GM06990 (cell line): Measurements from ENCODE around the gene SEL1L.

ENCODE experiments used
- DNase-seq: peaks from one replicate; pipeline ENCODE4 v3.0.0-alpha.2; 2011; ENCODE audit not compliant: insufficient read length; ENCODE audit errors: extremely low read depth
- H3K27me3 ChIP-seq: replicated peaks from 2 replicates; pipeline ENCODE4 v1.6.0; 2011; ENCODE audit warnings: low read length; ENCODE audit not compliant: control insufficient read depth, insufficient read depth
- H3K36me3 ChIP-seq: 2 replicates; pipeline ENCODE4 v1.5.1; 2011; ENCODE audit warnings: low read length; ENCODE audit not compliant: control insufficient read depth, insufficient read depth
- H3K4me3 ChIP-seq: replicated peaks from 2 replicates; pipeline ENCODE4 v1.5.1; 2011; ENCODE audit warnings: low read depth, mild to moderate bottlenecking, control low read depth, low read length
- TF ChIP-seq, protein P1 (sequence below): IDR thresholded peaks from 2 replicates; pipeline ENCODE4 v1.5.1; 2011; ENCODE audit warnings: low read length, control low read depth, mild to moderate bottlenecking, inconsistent platforms; ENCODE audit not compliant: insufficient read depth, poor library complexity, severe bottlenecking

SEL1L gene

DNA sequence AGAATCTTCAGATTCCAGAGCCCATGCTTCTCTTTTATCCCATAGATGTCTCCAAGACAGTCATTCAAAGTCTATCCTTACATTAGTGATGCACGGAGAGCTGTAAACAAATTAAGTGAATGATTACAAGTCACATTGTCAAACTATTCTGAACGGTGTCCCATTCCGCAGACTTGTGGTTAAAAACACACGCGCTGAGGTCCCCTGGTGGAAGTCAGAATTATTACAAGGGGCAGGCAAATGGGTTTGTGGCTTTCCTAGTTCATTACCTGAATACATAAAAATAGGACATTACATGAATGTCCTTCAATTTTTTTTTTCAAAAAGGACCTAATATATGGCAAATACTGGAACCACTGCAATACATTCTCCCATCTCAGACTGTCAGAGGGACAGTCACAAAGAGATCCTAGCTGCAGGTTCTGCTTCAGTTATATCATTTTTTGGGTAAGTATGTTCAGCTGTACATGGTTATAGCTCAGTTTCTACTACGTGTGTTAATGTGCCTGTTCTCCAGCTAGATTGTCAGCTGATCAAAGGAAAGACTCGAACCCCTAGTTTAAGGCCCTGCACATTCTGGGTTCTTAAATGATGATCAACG is 80.4 kb downstream of the SEL1L start:
- DNase-seq, result no peak
- H3K4me3 ChIP-seq, result no peak overlapping the region
- H3K36me3 ChIP-seq, result no peaks in the 10 kb centered on the region
- no peaks in the 10 kb centered on the region for H3K27me3 ChIP-seq
- TF ChIP-seq, protein P1, sequence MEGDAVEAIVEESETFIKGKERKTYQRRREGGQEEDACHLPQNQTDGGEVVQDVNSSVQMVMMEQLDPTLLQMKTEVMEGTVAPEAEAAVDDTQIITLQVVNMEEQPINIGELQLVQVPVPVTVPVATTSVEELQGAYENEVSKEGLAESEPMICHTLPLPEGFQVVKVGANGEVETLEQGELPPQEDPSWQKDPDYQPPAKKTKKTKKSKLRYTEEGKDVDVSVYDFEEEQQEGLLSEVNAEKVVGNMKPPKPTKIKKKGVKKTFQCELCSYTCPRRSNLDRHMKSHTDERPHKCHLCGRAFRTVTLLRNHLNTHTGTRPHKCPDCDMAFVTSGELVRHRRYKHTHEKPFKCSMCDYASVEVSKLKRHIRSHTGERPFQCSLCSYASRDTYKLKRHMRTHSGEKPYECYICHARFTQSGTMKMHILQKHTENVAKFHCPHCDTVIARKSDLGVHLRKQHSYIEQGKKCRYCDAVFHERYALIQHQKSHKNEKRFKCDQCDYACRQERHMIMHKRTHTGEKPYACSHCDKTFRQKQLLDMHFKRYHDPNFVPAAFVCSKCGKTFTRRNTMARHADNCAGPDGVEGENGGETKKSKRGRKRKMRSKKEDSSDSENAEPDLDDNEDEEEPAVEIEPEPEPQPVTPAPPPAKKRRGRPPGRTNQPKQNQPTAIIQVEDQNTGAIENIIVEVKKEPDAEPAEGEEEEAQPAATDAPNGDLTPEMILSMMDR, result peak; percentile 82

DNA sequence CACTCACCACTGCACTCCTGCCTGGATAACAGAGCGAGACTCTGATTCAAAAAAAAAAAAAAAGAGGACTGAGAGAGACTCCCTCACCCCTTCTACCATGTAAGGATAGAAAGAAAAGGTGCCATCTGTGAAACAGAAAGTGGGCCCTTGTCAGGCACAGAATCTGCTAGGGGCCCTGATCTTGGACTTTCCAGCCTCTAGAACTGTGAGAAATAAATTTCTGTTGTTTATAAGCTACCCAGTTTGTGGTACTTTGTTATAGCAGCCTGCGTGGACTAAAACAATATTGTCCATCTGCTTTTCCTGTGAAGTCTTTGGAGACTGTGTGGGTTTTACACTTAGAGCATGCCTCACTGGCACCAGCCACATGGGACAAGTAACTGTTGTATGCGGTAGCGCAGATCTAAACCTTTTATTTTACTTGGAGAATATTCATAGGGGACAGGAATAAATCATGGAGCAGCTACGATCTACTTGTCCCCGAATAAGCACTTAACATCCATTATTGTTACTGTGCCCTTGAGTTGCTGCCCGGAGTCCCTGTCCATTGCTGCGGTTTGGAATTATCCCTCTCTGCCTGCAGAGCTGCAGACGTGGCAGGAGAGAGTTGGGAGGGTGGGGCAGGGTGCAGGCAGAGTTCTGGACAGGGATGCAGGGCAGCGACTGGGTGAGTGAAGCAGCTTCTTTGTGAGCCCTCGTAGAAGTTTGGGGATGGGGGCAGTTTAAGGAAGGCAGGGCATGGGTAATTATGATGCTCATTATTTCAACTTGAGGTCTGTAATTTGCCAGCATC is 81.1 kb downstream of the SEL1L start:
- TF ChIP-seq, protein P1, result no peak

GRCh38 chr14:81450976-81451375 is 82.7 kb downstream of the SEL1L start:
- H3K4me3 ChIP-seq, result no peak overlapping the region
- TF ChIP-seq, protein P1, result no peak
- H3K27me3 ChIP-seq, result no peaks in the 10 kb centered on the region
- DNase-seq, result no peak
- no peaks in the 10 kb centered on the region for H3K36me3 ChIP-seq

More for the DNA sequence above, 81.1 kb downstream of the SEL1L start:
- DNase-seq, result no peak
- no peaks in the 10 kb centered on the region for H3K27me3 ChIP-seq
- H3K36me3 ChIP-seq, result no peaks in the 10 kb centered on the region
- no peak overlapping the region for H3K4me3 ChIP-seq

GRCh38 chr14:81450100-81450531 is 83.5 kb downstream of the SEL1L start:
- Histone ChIP-seq H3K27me3 (0 out of 2 replicates have a peak, but pooled peaks cover 2% of the 10 kb centered on the region), H3K36me3 (no peaks in the 10 kb centered on the region), H3K4me3 (no peak overlapping the region)
- DNase-seq, result no peak
- TF ChIP-seq, protein P1, result no peak

GRCh38 chr14:81449576-81449975 is 84.1 kb downstream of the SEL1L start:
- H3K4me3 ChIP-seq, result no peak overlapping the region
- DNase-seq, result no peak
- 0 out of 2 replicates have a peak, but pooled peaks cover 2% of the 10 kb centered on the region for H3K27me3 ChIP-seq
- H3K36me3 ChIP-seq, result no peaks in the 10 kb centered on the region
- TF ChIP-seq, protein P1, result no peak
